Measurements from ENCODE around the gene MAD1L1. TPM values are rescaled to one million over a fixed set of nuclear protein-coding genes. Genes with fewer than 3 reads are reported as not detected.
A peak's percentile ranks its signal among the peaks of the same experiment; 100 is the strongest.

The MAD1L1 gene
- total and polyA plus RNA-seq, 8 donors = 12.8 to 469 (median 27.3) TPM

- DNase-seq = no peak
- no peak for TF ChIP-seq POLR2A (IDR thresholded peaks at IDR 0.05)
- 87 to 94% (median 93%) methylated on average over 14 of the region's 14 CpGs for WGBS, 5 donors
- Histone ChIP-seq H3K9me3 (no peaks in the 10 kb centered on the region), H3K4me3 (no peak overlapping the region), H3K36me3 (peaks cover 8 to 48% (median 44%) of the 10 kb centered on the region in 4 donors), H3K27ac (no peak overlapping the region), H3K4me1 (peaks cover 0 to 29% (median 8%) of the 10 kb centered on the region in 4 donors), H3K27me3 (no peaks in the 10 kb centered on the region)
- intact Hi-C loops (cut with DNase I; ENCODE audit: low total_unique reads) = no loop called here
Measured at GRCh38 chr7:2202361-2202761, 30.4 kb downstream of the MAD1L1 start.

GRCh38 chr7:2201686-2202360 lies 30.9 kb downstream of the MAD1L1 start:
- TF ChIP-seq POLR2AphosphoS5 (IDR thresholded peaks at IDR 0.05) (no peak), CTCF (IDR thresholded peaks at IDR 0.05) (no peak), POLR2A (IDR thresholded peaks at IDR 0.05) (no peak), EP300 (IDR thresholded peaks at IDR 0.05) (no peak)
- peaks cover 8 to 47% (median 45%) of the 10 kb centered on the region in 4 donors for H3K36me3 ChIP-seq
- no peaks in the 10 kb centered on the region for H3K9me3 ChIP-seq
- WGBS, 5 donors = 85 to 94% (median 91%) methylated on average over 24 to 31 of the region's 31 CpGs
- DNase-seq = peak in 1 of 2 donors; percentile 69
- H3K27ac ChIP-seq = no peak overlapping the region
- H3K4me3 ChIP-seq = no peak overlapping the region
- H3K27me3 ChIP-seq = no peaks in the 10 kb centered on the region
- H3K4me1 ChIP-seq = peaks cover 0 to 29% (median 8%) of the 10 kb centered on the region in 4 donors
- intact Hi-C loops (cut with DNase I; ENCODE audit: low total_unique reads) = no loop called here

- DNase-seq = no peak
- Histone ChIP-seq H3K9me3 (peaks cover 0 to 2% (median 0%) of the 10 kb centered on the region in 4 donors), H3K4me3 (no peak overlapping the region), H3K27me3 (no peaks in the 10 kb centered on the region), H3K27ac (no peak overlapping the region), H3K36me3 (peaks cover 8 to 54% (median 51%) of the 10 kb centered on the region in 4 donors), H3K4me1 (peaks cover 0 to 29% (median 8%) of the 10 kb centered on the region in 4 donors)
- intact Hi-C loops (cut with DNase I; ENCODE audit: low total_unique reads) = no loop called here
- WGBS, 5 donors = 94 to 98% (median 97%) methylated on average over 7 to 10 of the region's 10 CpGs
- TF ChIP-seq POLR2AphosphoS5 (IDR thresholded peaks at IDR 0.05) = no peak
- no peak for TF ChIP-seq EP300 (IDR thresholded peaks at IDR 0.05)
- TF ChIP-seq CTCF (IDR thresholded peaks at IDR 0.05) = no peak
- no peak for TF ChIP-seq POLR2A (IDR thresholded peaks at IDR 0.05)
Measured at GRCh38 chr7:2201128-2201527, 31.6 kb downstream of the MAD1L1 start.

GRCh38 chr7:2200584-2200980 lies 32.2 kb downstream of the MAD1L1 start:
- no peak for DNase-seq
- no peak for TF ChIP-seq EP300 (IDR thresholded peaks at IDR 0.05)
- TF ChIP-seq POLR2A (IDR thresholded peaks at IDR 0.05) = no peak
- no peak for TF ChIP-seq POLR2AphosphoS5 (IDR thresholded peaks at IDR 0.05)
- no peak for TF ChIP-seq CTCF (IDR thresholded peaks at IDR 0.05)
- Histone ChIP-seq H3K27ac (no peak overlapping the region), H3K4me3 (no peak overlapping the region), H3K27me3 (no peaks in the 10 kb centered on the region), H3K36me3 (peaks cover 8 to 58% (median 56%) of the 10 kb centered on the region in 4 donors), H3K4me1 (peaks cover 0 to 29% (median 8%) of the 10 kb centered on the region in 4 donors), H3K9me3 (peaks cover 0 to 7% (median under 1%) of the 10 kb centered on the region in 4 donors)
- intact Hi-C loops (cut with DNase I; ENCODE audit: low total_unique reads) = no loop called here
- WGBS, 5 donors = 94 to 98% (median 96%) methylated on average over 14 to 18 of the region's 18 CpGs
